Fibroblast of upper back skin (primary cell): ENCODE data around the gene MACROD2.
A peak's percentile ranks its signal among the peaks of the same experiment; 100 is the strongest.
"Not testable (repeated sequence)": the region's sequence is repeated elsewhere in the genome, so short reads cannot be mapped to it uniquely, and the experiment has no call there.

Experiments
- DNase-seq: peaks from one replicate; pipeline ENCODE4 v3.0.0-alpha.2; 2013

MACROD2 gene

GRCh38 chr20:14972690-14973089, 977.4 kb downstream of the MACROD2 start:
- DNase-seq: no peak

- no peak for DNase-seq
These were observed 984.2 kb downstream of the MACROD2 start for GRCh38 chr20:14979453-14979986.

DNA sequence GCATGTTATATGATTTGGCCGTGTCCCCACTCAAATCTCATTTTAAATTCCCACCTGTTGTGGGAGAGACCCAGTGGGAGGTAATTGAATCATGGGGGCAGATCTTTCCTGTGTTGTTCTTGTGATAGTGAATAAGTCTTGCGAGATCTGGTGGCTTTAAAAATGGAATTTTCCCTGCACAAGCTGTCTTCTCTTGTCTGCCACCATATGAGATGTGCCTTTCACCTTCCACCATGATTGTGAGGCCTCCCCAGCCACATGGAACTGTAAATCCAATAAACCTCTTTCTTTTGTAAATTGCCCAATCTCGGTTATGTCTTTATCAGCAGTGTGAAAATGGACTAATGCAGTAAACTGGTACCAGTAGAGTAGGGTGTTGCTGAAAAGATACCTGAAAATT, 986.2 kb downstream of the MACROD2 start:
- not testable (repeated sequence) for DNase-seq

DNA sequence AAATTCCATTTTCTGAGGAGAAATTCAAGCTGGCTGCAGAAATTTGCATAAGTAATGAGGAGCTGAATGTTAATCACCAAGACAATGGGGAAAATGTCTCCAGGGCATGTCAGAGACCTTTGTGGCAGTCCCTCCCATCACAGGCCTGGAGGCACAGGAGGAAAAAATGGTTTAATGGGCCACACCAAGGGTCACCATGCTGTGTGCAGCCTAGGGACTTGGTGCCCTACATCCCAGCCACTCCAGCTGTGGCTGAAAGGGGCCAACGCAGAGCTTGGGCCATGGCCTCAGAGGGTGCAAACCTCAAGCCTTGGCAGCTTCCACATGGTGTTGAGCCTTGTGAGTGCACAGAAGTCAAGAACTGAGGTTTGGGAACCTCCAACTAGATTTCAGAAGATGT, 987.0 kb downstream of the MACROD2 start:
- DNase-seq: not testable (repeated sequence)

GRCh38 chr20:14984305-14984704, 989.0 kb downstream of the MACROD2 start:
- DNase-seq: no peak

GRCh38 chr20:14984768-14985622, 989.7 kb downstream of the MACROD2 start:
- no peak for DNase-seq

GRCh38 chr20:14986026-14986655, 990.8 kb downstream of the MACROD2 start:
- DNase-seq: no peak

DNA sequence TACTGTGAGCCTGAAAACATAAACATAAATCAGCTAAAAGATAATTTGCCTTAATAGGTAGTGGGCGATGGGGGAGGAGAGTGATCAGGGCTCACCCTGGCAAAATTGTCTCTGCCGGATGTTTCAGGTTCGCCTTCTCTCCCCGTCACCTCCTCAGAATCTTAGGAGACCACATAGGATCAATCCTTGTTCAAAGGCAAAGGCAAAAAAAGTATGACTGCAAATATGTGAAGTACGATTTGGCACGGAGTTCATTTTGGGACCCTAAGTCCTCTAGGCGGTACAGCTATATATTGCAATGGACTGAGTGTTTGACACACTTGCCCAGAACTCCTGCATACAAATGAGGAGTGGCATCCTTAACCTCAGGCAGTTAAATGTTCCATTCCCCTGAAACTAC, 991.3 kb downstream of the MACROD2 start:
- no peak for DNase-seq

DNA sequence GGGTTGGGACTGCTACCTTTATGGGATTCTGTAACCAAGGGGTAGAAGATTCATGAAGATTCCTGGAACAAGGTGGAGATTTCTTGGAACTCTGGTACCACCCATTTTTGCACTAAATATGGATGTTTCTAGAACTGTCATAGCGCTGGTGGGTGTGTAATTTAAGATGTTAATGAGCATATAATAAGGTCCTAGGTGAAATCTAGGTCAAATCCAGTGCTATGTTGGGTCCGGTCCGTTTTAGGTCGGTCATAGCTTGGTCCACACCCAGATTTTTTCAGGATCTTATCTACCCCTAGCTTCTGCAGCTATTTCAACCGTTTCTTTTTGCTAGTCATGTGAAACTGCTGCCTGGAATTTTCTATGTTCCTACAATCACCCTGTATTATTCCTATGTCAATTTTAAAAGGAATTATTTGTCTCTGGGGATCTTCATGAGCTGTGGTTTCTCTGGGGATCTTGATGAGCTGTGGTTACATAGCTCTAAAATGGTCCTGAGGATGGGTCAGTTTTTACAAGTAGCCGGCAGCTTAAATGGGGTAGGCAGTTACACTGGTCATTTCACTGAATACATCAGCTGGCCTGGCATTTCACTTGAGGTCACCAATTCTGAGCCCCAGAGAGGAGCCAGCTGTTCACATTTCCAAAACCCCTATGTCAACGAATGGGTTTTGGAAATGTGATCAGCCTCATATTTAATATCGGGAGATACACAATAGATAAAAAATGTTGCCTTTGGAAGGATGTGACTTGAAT, 994.4 kb downstream of the MACROD2 start:
- peak; percentile 12 for DNase-seq

- DNase-seq: peak; percentile 34
These were observed 995.7 kb downstream of the MACROD2 start for GRCh38 chr20:14991023-14991422.

- peak; percentile 56 for DNase-seq
These were observed 996.8 kb downstream of the MACROD2 start for GRCh38 chr20:14992153-14992552.

GRCh38 chr20:14992961-14993360, 997.6 kb downstream of the MACROD2 start:
- peak; percentile 90 for DNase-seq

DNA sequence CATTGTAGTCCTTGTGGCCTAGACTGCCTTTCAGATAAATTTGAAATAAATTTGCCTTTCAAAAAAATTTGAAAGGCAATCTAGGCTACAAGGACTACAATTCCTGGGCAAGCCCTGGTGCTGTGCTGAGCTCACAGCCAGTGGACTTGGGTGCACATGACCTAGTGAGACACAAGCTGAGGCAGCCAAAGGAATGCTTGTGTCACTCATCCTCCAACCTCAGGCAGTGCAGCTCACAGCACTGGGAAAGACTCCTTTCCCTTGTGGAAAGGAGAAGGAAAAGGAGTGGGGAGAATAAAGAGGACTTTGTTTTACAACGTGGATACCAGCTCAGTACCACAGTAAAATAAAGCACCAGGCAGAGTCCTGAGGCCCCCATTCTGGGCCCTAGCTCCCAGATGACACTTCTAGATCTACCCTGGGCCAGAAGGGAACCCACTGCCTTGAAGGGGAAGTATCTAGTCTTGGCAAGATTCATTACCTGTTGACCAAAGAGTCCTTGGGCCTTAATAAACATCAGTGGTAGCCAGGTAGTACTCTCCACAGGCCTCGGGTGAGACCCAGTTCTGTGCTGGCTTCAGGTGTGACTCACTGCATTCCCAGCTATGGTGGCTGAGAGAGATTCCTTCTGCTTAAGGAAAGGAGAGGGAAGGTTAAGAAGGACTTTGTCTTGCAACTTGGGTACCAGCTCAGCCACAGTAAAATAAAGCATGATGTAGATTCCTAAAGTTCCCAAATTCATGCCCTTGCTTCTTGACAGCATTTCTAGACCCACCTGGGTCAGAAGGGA, 1001.8 kb downstream of the MACROD2 start:
- no peak for DNase-seq

GRCh38 chr20:14997791-14998190, 1002.5 kb downstream of the MACROD2 start:
- DNase-seq: peak; percentile 68

GRCh38 chr20:15005300-15005986, 1010.1 kb downstream of the MACROD2 start:
- DNase-seq: no peak

DNA sequence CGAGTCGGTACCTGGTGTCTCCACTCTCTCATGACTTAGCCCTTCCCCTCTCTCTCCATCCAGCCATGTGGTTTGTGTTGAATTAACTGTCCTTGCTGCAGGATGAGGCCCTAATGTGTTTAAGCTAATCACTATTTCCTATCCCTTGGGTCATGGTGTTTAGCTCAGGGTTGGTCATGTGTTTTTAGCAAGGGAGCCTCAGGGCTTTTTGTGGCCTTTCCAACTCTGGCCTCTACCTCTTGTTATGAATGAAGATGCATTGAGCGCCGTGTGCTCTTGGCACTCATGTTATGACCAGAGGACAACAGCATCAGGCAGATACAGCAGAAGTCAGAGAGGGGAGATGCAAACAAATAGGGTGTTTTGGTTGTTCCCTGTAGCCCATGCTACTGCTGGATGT, 1016.3 kb downstream of the MACROD2 start:
- DNase-seq: no peak

DNA sequence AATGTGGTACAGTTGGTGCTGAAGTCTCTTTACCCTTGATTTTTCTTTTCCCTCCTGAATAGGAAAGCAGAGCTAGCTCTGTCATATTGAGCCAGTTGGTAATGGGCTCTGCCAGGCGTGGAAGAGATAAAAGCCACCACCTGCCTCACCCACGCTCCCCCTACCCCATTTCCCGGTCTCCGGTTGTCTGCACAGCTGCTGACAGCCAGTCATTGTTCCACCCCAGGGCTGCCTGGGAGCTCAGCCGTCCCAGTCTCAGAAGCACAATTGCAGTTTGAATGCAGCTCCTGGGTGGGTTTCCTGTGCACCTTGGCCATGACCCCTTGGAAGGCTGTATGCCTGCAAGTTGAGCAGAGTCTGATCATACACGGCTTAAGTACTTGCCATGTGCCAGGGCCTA, 1017.2 kb downstream of the MACROD2 start:
- no peak for DNase-seq

GRCh38 chr20:15016875-15017274, 1021.6 kb downstream of the MACROD2 start:
- not testable (repeated sequence) for DNase-seq

- DNase-seq: no peak
These were observed 1023.6 kb downstream of the MACROD2 start for GRCh38 chr20:15018966-15019365.

DNA sequence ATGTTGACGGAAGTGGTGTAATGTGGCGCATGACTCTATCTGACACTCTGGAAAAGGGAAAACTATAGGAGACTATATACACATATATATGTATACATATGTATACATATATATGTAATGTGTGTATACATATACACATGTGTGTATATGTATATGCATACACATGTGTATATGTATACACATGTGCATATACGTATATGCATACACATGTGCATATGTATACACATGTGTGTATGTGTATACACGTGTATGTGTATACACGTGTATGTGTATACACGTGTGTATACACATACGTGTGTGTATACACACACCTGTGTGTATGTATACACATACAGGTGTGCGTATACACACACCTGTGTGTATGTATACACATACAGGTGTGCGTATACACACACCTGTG, 1025.5 kb downstream of the MACROD2 start:
- no peak for DNase-seq

- DNase-seq: no peak
These were observed 1027.6 kb downstream of the MACROD2 start for GRCh38 chr20:15022921-15023320.

GRCh38 chr20:15026759-15027158, 1031.4 kb downstream of the MACROD2 start:
- DNase-seq: no peak
